ENCODE measurements around the gene CYSTM1.

DNA sequence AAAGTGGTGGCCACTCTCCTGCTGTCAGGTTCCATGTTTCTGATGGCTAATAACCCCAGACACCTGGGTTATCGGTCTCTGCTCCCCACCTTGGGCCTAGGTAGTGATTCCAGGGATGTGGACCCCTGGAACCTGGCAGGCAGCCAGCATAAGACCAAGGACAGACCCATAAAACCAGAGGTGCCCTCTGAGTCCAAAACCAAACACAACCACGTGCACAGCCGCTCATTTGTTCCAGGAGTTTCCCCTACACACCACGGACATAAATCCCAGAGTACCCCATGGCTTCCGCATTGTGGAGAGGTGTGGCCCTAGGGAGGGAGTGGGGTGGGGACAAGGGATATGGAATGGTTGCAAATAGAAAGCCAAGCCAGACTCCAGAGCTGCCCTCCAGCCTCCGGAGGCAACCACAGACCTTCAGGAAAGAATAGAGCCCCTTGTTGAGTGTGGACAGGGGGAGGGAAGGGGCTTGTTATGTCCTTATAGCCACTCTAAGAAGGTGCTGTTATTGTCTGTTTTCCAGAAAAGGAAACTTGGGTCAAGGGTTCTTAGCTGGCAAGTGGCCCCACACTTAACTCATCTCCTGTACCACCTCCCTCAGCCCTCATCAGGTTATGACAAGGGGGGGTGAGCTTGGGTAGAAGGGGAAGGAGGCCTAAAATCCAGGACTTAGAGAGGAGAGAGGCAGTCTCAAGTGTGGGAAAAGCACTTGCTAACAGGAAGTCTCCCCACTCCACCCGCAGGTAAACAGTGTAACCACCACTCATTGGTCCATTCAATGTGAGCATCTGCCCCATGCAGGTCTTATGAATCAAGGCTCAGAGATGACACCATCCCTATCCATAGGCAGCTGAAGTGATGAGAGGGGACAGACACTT lies 23.6 kb upstream of the CYSTM1 start:
- TF ChIP-seq, protein P1, sequence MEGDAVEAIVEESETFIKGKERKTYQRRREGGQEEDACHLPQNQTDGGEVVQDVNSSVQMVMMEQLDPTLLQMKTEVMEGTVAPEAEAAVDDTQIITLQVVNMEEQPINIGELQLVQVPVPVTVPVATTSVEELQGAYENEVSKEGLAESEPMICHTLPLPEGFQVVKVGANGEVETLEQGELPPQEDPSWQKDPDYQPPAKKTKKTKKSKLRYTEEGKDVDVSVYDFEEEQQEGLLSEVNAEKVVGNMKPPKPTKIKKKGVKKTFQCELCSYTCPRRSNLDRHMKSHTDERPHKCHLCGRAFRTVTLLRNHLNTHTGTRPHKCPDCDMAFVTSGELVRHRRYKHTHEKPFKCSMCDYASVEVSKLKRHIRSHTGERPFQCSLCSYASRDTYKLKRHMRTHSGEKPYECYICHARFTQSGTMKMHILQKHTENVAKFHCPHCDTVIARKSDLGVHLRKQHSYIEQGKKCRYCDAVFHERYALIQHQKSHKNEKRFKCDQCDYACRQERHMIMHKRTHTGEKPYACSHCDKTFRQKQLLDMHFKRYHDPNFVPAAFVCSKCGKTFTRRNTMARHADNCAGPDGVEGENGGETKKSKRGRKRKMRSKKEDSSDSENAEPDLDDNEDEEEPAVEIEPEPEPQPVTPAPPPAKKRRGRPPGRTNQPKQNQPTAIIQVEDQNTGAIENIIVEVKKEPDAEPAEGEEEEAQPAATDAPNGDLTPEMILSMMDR (IDR thresholded peaks at IDR 0.05) = no peak
- no peak for TF ChIP-seq EZH2 (IDR thresholded peaks at IDR 0.05; ENCODE audit: borderline replicate concordance, insufficient read depth, low read depth, low read length, poor library complexity, severe bottlenecking)

All from B cell (primary cell).